WI38 (cell line): ENCODE measurements around the gene EVPL.

Experiments
- H3K4me3 ChIP-seq: 2 replicates; pipeline ENCODE4 v1.5.1; 2011; ENCODE audit warnings: low read depth, mild to moderate bottlenecking, control low read depth, low read length
- TF ChIP-seq, protein P1 (sequence below): IDR thresholded peaks from 2 replicates; pipeline ENCODE4 v1.5.1; 2012; ENCODE audit warnings: low read depth, mild to moderate bottlenecking, control low read depth, low read length

The EVPL gene

DNA sequence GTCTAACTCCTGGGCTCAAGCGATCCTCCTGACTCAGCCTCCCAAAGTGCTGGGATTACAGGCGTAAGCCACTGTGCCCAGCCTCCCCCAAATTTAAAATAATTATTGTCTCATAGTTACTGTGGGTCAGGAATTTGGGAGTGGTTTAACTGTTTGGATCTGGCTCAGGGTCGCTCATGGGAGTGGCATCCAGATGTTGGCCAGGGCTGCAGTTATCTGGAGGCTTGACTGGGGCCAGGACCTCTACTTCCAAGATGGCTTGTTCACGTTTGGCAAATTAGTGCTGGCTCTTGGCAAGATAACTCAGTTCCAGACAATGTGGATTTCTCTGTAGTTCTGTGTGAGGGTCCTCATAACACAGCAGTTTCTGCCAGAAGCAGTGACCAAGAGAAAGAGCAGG lies 40.1 kb downstream of the EVPL start:
- no peak overlapping the region for H3K4me3 ChIP-seq
- TF ChIP-seq, protein P1, sequence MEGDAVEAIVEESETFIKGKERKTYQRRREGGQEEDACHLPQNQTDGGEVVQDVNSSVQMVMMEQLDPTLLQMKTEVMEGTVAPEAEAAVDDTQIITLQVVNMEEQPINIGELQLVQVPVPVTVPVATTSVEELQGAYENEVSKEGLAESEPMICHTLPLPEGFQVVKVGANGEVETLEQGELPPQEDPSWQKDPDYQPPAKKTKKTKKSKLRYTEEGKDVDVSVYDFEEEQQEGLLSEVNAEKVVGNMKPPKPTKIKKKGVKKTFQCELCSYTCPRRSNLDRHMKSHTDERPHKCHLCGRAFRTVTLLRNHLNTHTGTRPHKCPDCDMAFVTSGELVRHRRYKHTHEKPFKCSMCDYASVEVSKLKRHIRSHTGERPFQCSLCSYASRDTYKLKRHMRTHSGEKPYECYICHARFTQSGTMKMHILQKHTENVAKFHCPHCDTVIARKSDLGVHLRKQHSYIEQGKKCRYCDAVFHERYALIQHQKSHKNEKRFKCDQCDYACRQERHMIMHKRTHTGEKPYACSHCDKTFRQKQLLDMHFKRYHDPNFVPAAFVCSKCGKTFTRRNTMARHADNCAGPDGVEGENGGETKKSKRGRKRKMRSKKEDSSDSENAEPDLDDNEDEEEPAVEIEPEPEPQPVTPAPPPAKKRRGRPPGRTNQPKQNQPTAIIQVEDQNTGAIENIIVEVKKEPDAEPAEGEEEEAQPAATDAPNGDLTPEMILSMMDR: no peak

DNA sequence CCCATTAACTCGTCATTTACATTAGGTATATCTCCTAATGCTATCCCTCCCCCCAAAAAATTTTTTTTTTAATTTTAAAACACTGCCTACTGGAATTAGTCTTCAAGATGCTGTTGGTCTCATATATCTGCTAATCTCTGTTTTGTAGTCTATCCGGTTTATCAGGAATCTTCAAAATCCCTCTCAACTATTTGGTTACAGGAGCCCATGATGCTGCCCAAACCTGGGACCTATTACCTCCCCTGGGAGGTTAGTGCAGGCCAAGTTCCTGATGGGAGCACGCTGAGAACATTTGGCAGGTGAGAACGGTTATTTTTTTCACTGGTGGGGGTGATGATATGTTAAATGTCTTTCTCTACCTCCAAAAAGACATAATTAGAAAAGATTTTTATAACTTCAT lies 41.1 kb downstream of the EVPL start:
- TF ChIP-seq, protein P1: no peak
- no peak overlapping the region for H3K4me3 ChIP-seq

DNA sequence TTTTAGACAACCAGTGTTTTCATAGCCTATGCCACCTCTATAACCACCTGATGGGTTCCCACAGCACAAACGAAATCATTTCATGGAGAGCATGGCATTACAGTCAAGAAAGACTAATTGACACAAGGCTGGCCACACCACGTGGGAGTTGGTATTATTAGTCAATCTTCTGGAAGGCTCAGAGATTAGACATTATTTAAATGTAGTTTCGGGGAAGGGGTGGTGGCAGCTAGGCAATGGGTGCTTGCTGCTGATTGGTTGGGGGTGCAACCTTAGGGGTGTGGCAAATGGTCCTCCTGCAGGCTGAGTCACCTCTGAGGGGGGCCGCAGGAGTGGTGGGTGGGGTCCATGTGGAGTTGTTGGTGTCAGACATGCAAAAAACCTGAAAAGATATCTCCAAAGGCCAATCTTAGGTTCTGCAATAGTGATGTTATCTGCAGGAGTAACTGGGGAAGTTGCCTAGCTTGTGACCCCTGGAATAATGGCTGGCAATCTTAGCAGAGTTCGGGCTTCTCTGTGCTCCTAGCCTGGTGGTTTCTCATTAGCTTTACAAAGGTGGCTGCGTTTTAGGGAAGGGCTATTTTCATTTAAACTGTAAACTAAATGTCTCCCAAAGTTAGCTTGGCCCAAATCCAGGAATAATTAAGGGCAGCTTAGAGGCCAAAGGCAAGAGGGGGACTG lies 43.5 kb downstream of the EVPL start:
- TF ChIP-seq, protein P1: no peak

DNA sequence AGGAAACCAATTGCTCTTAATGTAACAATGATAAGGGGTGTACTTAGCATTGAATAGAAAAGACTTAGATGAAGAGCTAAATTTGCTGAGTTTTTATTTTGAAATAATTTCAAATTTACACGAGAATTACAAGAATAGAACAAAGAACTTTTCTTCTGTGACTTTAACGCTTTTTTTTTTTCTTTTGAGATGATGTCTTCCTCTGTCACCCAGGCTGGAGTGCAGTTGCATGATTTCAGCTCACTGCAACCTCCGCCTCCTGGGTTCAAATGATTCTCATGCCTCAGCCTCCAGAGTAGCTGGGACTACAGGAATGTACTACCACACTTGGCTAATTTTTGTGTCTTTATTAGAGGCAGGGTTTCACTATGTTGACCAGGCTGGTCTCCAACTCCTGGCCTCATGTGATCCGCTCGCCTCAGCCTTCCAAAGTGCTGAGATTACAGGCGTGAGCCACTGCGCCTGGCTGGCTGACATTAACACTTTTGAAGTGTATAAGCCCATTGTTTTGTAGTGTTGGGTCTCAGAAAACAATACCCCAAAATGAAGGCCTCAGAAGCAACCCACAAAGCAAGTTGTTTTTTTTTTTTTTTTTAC lies 46.0 kb downstream of the EVPL start:
- TF ChIP-seq, protein P1: no peak
- no peak overlapping the region for H3K4me3 ChIP-seq

More for the DNA sequence above, 43.5 kb downstream of the EVPL start:
- no peak overlapping the region for H3K4me3 ChIP-seq

DNA sequence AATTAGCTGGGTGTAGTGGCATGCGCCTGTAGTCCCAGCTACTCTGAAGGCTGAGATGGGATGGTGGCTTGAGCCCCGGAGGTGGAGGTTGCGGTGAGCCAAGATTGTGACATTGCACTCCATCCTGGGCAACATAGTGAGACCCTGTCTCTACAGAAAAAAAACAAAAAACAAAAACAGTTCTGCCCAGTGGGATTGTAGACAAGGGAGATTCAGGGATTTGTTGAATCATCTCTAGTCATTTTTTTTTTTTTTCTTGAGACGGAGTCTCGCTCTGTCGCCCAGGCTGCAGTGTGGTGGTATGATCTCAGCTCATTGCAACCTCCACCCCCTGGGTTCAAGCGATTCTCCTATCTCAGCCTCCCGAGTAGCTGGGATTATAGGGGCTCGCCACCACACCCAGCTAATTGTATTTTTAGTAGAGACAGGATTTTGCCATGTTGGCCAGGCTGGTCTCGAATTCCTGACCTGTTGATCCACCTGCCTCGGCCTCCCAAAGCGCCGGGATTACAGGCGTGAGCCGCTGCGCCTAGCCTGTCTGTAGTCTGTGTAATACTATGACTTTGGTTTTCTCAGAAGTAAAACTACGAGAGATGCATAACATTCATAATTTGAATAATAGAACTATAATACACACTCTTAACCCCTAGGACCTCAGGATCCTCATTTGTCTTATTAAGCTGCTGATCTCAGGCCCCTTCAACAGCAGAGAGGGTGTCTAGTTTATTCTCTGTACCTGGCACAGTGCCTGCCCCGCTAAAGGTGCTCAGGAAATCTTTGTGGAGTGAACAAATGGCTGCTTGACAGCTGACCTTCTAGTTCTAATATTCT lies 46.7 kb downstream of the EVPL start:
- H3K4me3 ChIP-seq: peak overlapping the region; percentile 90
- TF ChIP-seq, protein P1: no peak

DNA sequence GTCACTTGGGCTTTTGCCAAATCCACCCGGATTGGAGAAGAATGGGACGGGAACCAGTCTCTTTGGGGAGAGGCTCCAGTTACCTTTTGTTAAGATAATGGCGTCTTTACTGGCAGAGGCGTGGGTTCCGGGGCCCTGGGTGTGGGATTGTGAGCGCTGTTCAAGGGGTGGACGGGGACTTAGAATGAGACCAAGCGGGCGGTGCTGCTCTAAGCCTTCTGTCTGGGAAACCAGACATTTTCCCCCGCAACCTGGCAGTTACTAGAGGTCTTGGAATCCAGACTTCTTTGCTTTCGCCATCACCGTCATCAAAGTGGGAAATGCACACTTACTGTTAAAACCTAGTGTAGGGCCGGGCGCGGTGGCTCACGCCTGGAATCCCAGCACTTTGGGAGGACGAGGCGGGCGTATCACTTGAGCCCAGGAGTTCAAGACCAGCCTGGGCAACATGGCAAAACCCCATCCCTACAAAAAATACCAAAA lies 47.4 kb downstream of the EVPL start:
- TF ChIP-seq, protein P1: no peak
- peak overlapping the region; percentile 90 for H3K4me3 ChIP-seq
